ENCODE measurements around the gene MUSK. TPM values are rescaled to one million over a fixed set of nuclear protein-coding genes. Genes with fewer than 3 reads are reported as not detected.

The MUSK gene
- total RNA-seq, 1 donor from 2014 or later: not detected

DNA sequence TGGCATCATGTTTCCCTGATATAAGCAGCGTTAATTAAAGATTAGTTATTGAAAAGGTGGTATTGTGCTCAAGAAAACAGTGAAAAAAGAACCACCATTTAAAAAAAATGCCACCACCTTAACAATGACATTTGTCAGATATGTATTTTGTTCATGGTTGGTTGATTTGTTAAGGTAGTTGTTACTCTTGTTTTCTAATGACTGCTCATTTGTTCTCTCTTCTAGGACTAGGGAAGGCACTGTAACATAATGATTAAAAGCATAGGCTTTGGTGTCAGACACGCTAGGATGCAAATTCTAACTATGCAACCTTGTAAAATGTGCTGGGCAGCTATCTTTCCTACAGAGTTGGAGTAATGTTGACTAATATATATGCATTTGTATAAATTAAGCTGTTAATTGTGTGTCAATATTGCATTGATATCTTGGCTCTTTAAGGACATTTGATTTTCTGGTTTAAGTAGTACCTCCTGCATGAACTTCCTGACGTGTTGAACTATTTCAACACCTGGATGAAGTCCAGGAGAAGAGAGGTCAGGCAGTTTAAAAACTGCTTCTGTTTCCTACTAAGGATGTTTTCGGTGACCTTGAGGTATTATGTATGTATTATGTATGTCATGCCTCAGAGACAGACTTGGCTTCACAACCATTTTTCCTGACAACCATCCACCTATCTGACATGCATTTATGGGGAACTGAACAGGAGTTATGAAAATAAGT lies 77.8 kb downstream of the MUSK start:
- Mint-ChIP-seq H3K27me3 (ENCODE audit: unreplicated experiment) (no peaks in the 10 kb centered on the region), H3K4me1 (ENCODE audit: unreplicated experiment) (peaks cover 86% of the 10 kb centered on the region), H3K9me3 (ENCODE audit: unreplicated experiment) (no peaks in the 10 kb centered on the region), H3K36me3 (ENCODE audit: unreplicated experiment) (peaks cover 6% of the 10 kb centered on the region), H3K4me3 (ENCODE audit: unreplicated experiment) (no peak overlapping the region), H3K27ac (ENCODE audit: unreplicated experiment) (peak overlapping the region; percentile 88)
- TF ChIP-seq, protein P1, sequence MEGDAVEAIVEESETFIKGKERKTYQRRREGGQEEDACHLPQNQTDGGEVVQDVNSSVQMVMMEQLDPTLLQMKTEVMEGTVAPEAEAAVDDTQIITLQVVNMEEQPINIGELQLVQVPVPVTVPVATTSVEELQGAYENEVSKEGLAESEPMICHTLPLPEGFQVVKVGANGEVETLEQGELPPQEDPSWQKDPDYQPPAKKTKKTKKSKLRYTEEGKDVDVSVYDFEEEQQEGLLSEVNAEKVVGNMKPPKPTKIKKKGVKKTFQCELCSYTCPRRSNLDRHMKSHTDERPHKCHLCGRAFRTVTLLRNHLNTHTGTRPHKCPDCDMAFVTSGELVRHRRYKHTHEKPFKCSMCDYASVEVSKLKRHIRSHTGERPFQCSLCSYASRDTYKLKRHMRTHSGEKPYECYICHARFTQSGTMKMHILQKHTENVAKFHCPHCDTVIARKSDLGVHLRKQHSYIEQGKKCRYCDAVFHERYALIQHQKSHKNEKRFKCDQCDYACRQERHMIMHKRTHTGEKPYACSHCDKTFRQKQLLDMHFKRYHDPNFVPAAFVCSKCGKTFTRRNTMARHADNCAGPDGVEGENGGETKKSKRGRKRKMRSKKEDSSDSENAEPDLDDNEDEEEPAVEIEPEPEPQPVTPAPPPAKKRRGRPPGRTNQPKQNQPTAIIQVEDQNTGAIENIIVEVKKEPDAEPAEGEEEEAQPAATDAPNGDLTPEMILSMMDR (IDR thresholded peaks at IDR 0.05): no peak
- DNase-seq (ENCODE audit: extremely low spot score, unreplicated experiment): no peak

DNA sequence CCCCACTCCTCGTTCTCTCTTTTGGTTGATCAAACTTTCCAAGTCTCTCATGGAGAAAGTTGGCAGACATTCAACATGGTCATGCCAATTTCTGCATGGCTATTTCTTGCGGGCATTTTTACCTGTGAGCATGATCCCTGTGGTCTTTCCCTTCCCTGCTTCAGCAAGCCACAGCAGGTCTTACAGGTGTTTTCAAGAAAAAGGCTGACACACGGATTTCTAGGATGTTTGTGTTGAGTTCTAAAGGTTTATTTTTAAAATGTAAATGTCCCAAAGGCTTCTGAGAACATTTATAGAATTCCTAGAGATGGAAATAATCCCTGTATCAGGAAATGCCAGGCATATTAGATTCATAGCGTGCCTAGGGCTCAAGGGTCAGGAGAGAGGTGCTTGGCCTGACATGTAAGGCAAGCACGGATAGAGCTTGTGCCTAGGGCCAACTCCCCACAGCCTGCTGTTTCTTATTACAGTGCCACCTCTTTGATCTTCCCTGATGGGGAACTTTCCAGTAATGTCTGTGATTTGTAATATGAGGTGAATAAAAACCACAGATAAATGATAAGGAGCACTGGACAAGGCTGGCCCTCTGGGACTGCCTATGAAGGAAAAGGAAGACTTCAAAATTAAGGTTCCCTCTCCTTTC lies 79.8 kb downstream of the MUSK start:
- TF ChIP-seq, protein P1 (IDR thresholded peaks at IDR 0.05): no peak
- Mint-ChIP-seq H3K27me3 (ENCODE audit: unreplicated experiment) (no peaks in the 10 kb centered on the region), H3K4me3 (ENCODE audit: unreplicated experiment) (peak overlapping the region; percentile 46), H3K9me3 (ENCODE audit: unreplicated experiment) (peaks cover 5% of the 10 kb centered on the region), H3K36me3 (ENCODE audit: unreplicated experiment) (peaks cover 6% of the 10 kb centered on the region), H3K27ac (ENCODE audit: unreplicated experiment) (peak overlapping the region; percentile 92), H3K4me1 (ENCODE audit: unreplicated experiment) (peaks cover 92% of the 10 kb centered on the region)
- DNase-seq (ENCODE audit: extremely low spot score, unreplicated experiment): no peak

DNA sequence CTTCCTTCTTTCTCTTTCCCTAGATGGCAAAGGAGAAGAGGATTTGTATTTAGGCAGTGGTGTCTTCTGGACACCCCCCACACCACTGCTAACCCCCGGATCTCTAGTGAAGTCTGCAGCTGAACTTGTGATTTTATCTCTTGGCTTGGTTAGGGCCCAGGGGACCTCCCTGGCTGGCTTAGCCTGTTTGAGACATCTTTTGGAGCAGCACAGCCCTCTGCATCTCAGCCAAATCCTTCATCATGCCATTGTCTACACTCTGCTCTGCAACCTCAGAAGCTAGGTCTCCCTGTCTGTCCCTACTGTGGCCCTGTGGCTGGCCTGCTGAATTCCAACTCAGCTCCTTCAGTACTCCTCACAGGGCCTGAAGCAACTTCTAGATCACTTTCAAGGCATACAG lies 81.7 kb downstream of the MUSK start:
- Mint-ChIP-seq H3K4me1 (ENCODE audit: unreplicated experiment) (peaks cover 87% of the 10 kb centered on the region), H3K4me3 (ENCODE audit: unreplicated experiment) (no peak overlapping the region), H3K9me3 (ENCODE audit: unreplicated experiment) (peaks cover 5% of the 10 kb centered on the region), H3K27me3 (ENCODE audit: unreplicated experiment) (no peaks in the 10 kb centered on the region), H3K27ac (ENCODE audit: unreplicated experiment) (peak overlapping the region; percentile 39), H3K36me3 (ENCODE audit: unreplicated experiment) (peaks cover 6% of the 10 kb centered on the region)
- no peak for DNase-seq (ENCODE audit: extremely low spot score, unreplicated experiment)
- TF ChIP-seq, protein P1 (IDR thresholded peaks at IDR 0.05): no peak

DNA sequence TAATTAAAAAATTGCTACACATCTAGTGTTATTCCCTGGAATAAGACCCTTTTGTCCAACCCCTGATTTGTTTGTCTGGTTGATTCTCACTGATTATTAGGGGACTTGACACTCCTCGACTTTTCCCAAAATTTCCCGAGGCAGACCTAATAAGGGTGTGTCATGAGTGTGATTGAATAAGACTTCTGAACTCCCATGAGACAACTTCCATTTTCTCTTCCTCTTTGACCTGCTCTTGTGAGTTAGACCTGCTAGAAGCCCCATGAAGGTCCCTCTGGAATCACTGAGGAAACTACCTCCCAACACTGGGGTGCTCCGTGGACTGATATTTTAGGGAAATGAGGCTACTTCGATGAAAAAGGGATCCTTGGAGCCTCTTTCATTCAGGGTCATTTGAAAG lies 83.4 kb downstream of the MUSK start:
- no peak for DNase-seq (ENCODE audit: extremely low spot score, unreplicated experiment)
- H3K9me3 Mint-ChIP-seq (ENCODE audit: unreplicated experiment): peaks cover 5% of the 10 kb centered on the region
- H3K4me1 Mint-ChIP-seq (ENCODE audit: unreplicated experiment): peaks cover 70% of the 10 kb centered on the region
- no peak overlapping the region for H3K4me3 Mint-ChIP-seq (ENCODE audit: unreplicated experiment)
- H3K27ac Mint-ChIP-seq (ENCODE audit: unreplicated experiment): peak overlapping the region; percentile 94
- TF ChIP-seq, protein P1 (IDR thresholded peaks at IDR 0.05): no peak
- H3K36me3 Mint-ChIP-seq (ENCODE audit: unreplicated experiment): peaks cover 5% of the 10 kb centered on the region
- H3K27me3 Mint-ChIP-seq (ENCODE audit: unreplicated experiment): no peaks in the 10 kb centered on the region

DNA sequence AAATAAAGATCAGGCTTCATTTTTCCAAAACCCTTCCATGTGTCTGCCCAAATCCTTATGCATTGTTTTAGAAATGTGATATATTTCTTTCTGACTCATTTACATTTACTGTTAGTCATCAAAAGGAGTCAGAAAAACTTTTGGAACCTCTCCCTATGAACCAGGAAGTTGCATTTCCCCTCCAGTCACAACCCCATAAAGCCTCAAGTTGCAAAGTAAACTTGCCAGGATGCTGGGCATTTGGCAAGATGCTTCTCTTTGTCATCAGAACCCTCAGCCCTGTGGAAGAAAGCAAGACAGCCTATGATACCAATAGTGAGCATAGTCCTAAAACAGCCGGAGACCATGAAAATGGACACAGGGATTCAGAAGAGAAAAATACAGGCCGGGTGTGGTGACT lies 84.2 kb downstream of the MUSK start:
- Mint-ChIP-seq H3K4me3 (ENCODE audit: unreplicated experiment) (no peak overlapping the region), H3K36me3 (ENCODE audit: unreplicated experiment) (peaks cover 3% of the 10 kb centered on the region), H3K4me1 (ENCODE audit: unreplicated experiment) (peaks cover 64% of the 10 kb centered on the region), H3K27ac (ENCODE audit: unreplicated experiment) (peak overlapping the region; percentile 94), H3K9me3 (ENCODE audit: unreplicated experiment) (peaks cover 5% of the 10 kb centered on the region), H3K27me3 (ENCODE audit: unreplicated experiment) (no peaks in the 10 kb centered on the region)
- DNase-seq (ENCODE audit: extremely low spot score, unreplicated experiment): no peak
- TF ChIP-seq, protein P1 (IDR thresholded peaks at IDR 0.05): no peak

Data from osteocyte (in vitro differentiated cells).